ENCODE measurements around the gene NOSIP.
"Not testable (repeated sequence)": the region's sequence is repeated elsewhere in the genome, so short reads cannot be mapped to it uniquely, and the experiment has no call there.

NOSIP gene, protein sequence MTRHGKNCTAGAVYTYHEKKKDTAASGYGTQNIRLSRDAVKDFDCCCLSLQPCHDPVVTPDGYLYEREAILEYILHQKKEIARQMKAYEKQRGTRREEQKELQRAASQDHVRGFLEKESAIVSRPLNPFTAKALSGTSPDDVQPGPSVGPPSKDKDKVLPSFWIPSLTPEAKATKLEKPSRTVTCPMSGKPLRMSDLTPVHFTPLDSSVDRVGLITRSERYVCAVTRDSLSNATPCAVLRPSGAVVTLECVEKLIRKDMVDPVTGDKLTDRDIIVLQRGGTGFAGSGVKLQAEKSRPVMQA

GRCh38 chr19:49580264-49581006, at the start of gene NOSIP:
Gene NOSIP, minus strand, starts transcription at chr19:49580556. Its CDS starts 19,865 bp downstream, at chr19:49560691.
- peak; percentile 92 to 95 for DNase-seq

DNA sequence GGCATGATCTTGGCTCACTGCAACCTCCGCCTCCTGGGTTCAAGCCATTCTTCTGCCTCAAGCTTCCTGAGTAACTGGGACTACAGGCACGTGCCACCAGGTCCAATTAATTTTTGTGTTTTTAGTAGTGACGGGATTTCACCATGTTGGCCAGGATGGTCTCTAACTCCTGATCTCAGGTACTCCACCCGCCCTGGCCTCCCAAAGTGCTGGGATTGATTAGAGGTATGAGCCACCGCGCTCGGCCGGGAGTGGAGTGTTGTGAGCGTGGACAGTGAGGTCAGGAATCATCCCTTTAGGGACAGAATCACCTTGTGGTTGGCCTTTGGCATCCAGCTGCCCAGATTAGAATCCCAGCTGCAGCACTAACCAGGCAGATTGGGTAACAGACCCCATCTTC, 49.3 kb upstream of the NOSIP start:
- DNase-seq = no peak

GRCh38 chr19:49626226-49626625, 45.9 kb upstream of the NOSIP start:
- DNase-seq = no peak

GRCh38 chr19:49624967-49625910, 44.9 kb upstream of the NOSIP start:
- DNase-seq = no peak

DNA sequence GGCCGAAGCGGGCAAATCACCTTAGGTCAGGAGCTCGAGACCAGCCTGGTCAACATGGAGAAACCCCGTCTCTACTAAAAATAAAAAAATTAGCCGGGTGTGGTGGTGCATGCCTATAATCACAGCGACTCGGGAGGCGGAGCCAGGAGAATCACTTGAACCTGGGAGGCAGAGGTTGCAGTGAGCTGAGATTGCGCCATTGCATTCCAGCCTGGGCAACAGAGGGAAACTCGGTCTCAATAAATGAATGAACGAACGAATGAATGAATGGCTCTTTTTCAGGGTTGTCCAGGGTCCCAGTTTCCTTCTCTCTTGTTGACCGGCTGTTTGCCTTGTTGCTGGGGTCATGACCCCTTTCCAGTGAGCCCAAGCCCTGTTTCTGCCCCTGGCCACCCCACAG, 37.5 kb upstream of the NOSIP start:
- DNase-seq = not testable (repeated sequence)

- DNase-seq = no peak
Measured at GRCh38 chr19:49616945-49617344, 36.6 kb upstream of the NOSIP start.

DNA sequence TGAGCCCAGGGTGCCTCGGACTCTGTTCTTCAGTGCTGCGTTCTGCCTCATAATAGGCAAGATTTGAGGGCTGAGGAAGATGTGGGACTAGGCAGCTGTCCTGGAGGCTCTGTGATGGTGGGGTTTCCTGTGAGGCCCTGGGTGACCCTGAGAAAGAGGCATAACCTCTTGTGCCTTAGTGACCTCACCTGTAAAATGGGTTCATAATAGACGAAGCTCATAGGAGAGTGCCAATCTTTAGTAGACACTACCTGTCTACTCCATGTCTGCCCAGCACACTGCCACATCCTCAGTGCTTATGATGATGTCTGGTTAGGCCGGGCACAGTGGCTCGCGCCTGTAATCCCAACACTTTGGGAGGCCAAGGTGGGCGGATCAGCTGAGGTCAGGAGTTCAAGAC, 36.2 kb upstream of the NOSIP start:
- DNase-seq = no peak

DNA sequence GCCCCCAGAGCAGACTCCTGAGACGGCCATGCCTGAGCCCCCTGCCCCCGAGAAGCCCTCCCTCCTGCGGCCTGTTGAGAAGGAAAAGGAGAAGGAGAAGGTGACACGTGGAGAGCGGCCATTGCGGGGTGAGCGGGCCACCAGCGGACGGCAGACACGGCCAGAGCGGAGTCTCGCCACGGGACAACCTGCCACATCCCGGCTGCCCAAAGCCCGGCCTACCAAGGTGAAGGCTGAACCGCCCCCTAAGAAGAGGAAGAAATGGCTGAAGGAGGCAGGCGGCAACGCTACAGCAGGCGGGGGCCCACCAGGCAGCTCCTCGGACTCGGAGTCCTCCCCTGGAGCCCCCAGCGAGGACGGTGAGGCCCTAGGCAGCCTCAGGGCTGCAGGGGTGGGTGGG, 35.5 kb upstream of the NOSIP start:
- no peak for DNase-seq

DNA sequence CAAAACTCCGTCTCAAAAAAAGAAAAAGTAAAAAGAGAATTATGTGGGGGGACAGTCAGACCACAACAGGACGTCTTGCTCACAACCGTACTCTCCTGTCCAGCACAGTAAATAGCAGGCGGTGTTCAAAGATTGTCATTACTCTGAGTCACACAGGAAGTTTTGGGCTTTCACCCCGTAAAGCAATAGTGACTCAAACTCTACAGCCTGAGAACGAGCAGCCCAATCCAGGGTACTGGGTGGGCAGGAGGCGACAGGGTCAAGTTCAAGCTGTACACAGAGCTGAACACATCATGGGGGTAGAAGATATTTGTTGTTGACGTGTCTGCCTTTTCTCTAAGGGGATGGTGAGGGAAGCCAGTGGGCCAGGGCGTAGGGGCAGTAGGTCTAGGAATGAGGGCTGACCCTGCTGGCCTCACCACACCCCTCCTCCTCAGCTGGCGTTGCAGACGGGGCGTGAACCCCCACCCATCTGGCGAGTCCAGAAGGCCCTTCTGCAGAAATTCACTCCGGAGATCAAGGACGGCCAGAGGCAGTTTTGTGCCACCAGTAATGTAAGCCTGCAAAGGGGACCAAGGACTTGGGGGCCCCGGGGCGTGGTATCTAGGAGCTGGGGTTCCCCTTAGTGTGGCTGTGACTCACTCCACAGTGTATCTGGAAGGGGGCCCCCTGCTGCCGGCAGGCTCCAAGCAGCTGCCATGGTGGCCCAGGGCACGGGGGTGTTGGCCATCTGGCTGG, 33.9 kb upstream of the NOSIP start:
- DNase-seq = no peak

- DNase-seq = no peak
Measured at GRCh38 chr19:49613374-49613773, 33.0 kb upstream of the NOSIP start.

DNA sequence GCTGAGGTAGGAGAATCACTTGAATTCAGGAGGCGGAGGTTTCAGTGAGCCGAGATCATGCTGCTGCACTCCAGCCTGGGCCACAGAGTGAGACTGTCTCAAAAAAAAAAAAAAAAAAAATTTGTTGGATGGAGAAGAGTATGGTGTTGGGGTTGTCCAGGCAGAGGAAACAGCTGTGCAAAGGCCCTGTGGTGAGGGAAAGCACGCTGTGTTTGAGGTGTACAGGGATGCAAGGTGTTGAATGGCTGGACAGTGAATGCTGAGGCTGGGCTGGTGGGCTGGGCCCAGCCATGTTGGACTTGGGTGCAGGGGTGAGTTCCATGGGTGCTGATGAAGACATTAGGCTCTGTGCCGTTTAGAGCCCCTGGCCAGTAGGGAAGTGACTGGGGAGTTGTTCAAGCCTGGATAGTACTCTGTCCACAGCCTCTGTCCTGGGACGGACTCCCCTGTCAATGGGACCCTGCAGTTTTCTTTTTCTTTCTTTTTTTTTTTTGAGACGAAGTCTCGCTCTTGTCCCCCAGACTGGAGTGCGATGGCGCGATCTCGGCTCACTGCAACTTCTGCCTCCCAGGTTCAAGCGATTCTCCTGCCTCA, 29.2 kb upstream of the NOSIP start:
- DNase-seq = no peak

DNA sequence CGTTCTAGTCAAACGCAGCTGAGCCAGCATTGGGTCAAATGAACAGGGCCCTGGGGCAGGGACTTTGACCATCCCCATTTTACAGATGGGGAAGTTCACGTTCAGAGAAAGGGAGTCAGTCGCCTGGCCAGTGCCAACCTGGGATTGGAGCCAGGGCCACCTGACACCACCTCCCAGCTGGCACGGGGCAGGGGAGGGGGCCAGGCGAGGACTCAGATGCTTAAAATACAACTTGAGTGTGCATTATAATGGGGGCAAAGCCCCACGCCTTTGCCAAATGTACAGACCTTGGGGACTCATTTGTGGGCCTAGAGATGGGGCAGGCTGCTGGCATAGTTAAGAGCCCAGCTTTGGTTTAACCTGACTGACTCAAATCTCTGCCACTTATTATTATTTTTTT, 25.2 kb upstream of the NOSIP start:
- no peak for DNase-seq

GRCh38 chr19:49602806-49603205, 22.4 kb upstream of the NOSIP start:
- no peak for DNase-seq

GRCh38 chr19:49601482-49602038, 21.2 kb upstream of the NOSIP start:
- DNase-seq = no peak

DNA sequence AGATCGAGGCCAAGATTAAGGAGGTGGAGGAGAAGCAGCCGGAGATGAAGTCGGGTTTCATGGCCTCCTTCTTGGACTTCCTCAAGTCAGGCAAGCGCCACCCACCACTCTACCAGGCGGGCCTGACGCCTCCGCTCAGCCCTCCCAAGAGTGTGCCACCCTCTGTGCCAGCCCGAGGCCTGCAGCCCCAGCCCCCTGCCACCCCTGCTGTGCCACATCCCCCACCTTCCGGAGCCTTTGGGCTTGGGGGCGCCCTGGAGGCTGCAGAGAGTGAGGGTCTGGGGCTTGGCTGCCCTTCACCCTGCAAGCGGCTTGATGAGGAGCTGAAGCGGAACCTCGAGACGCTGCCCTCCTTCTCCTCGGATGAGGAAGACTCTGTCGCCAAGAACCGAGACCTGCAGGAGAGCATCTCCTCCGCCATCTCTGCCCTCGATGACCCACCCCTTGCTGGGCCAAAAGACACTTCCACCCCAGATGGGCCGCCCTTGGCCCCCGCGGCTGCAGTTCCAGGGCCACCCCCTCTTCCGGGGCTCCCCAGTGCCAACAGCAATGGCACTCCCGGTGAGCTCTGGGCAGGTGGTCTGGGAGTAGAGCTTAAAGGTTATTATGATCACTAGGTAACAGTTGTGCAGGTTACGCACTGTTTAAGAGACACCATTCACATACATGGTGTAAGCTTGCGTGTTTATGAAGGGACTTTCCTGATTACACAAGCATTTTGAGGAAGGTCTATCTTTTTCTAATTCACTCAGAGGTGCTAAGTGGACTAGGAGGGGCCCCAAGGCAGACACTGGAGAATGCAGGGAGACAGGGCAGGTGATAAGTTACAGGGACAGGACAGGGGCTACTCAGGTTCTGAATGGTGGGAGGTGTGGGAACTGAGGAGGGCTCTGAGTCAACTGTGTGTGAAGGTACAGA, 19.3 kb upstream of the NOSIP start:
- no peak for DNase-seq

DNA sequence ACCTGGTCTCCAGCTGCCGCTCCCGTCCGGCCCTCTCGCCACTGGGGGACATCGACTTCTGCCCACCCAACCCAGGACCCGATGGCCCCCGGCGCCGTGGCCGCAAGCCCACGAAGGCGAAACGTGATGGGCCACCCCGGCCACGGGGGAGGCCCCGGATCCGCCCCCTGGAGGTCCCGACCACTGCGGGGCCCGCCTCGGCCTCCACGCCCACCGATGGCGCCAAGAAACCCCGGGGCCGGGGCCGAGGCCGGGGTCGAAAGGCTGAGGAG, 17.3 kb upstream of the NOSIP start:
- DNase-seq = no peak

DNA sequence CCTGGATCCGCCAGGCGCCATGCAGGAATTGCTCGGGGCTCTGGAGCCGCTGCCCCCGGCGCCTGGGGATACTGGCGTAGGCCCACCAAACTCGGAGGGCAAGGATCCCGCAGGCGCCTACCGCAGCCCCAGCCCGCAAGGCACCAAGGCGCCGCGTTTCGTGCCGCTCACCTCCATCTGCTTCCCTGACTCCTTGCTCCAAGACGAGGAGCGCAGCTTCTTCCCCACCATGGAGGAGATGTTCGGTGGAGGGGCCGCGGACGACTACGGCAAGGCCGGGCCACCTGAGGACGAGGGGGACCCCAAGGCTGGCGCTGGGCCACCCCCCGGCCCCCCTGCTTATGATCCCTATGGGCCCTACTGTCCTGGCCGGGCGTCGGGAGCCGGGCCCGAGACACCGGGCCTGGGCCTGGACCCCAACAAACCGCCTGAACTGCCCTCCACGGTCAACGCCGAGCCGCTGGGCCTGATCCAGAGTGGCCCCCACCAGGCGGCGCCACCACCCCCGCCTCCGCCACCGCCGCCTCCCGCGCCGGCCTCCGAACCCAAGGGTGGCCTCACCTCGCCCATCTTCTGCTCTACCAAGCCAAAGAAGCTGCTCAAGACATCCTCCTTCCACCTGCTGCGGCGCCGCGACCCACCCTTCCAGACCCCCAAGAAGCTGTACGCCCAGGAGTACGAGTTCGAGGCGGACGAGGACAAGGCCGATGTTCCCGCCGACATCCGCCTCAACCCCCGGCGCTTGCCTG, 16.8 kb upstream of the NOSIP start:
- no peak for DNase-seq

- DNase-seq = no peak
Measured at GRCh38 chr19:49596407-49596806, 16.1 kb upstream of the NOSIP start.

DNA sequence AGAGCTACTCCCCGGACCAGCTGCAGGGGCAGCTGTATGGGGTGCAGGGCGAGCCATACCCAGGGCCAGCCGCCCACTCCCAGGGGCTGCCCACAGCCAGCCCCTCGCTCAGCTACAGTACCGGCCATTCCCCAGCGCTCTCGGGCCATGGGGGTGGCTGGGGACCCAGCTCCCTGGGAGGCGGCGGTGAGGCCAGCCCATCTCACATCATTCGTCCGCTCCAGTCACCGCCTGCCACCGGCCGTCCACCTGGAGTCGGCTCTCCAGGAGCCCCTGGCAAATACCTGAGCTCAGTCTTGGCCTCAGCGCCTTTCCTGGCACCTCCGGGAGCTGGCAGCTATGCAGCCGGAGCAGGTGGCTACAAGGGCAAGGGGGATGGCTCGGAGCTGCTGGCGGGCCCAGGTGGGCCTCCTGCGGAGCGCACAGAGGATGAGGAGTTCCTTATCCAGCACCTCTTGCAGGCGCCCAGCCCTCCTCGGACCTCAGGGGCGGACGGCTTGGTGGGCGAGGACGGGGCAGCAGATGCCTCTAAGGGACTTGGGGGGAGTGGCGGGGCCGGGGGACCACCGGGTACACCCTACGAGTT, 15.6 kb upstream of the NOSIP start:
- DNase-seq = no peak
